Natural killer cell (primary cell): ENCODE measurements around the gene TEX53. TPM values are rescaled to one million over a fixed set of nuclear protein-coding genes. Genes with fewer than 3 reads are reported as not detected.

Experiments used
- ATAC-seq, 3 donors: fragments of 150-1000 bp in 2 of 3; fragments of 200-7000 bp in 1 of 3; cut with Tn5 transposase; 1 replicate in 1 of 3; 2 replicates in 2 of 3; pipeline ENCODE4 v1.10.0; 2021; ENCODE audit warnings: mild to moderate bottlenecking in 2 of 3, moderate library complexity in 2 of 3
- DNase-seq, 2 donors: peaks; one replicate each; pipeline versions ENCODE4 v3.0.0 to v3.0.0-alpha.2; 2013 to 2021; ENCODE audit warnings: mixed read lengths in 1 of 2
- H3K27ac ChIP-seq: one replicate; pipeline ENCODE4 v1.5.1; 2013; ENCODE audit warnings: mild to moderate bottlenecking, low read length
- H3K27me3 ChIP-seq: one replicate; pipeline ENCODE4 v1.6.1; 2013; ENCODE audit warnings: low read length; ENCODE audit not compliant: control insufficient read depth, insufficient read depth
- H3K36me3 ChIP-seq: one replicate; pipeline ENCODE4 v1.6.1; 2013; ENCODE audit warnings: low read length; ENCODE audit not compliant: control insufficient read depth, insufficient read depth
- H3K4me1 ChIP-seq: one replicate; pipeline ENCODE4 v1.6.1; 2013; ENCODE audit warnings: low read length; ENCODE audit not compliant: control insufficient read depth, insufficient read depth
- H3K4me3 ChIP-seq: one replicate; pipeline ENCODE4 v1.5.1; 2013; ENCODE audit warnings: low read length
- H3K9me3 ChIP-seq: one replicate; pipeline ENCODE4 v1.6.1; 2013; ENCODE audit warnings: low read length; ENCODE audit not compliant: control insufficient read depth, insufficient read depth
- H3K27ac Mint-ChIP-seq, 2 donors: one replicate each; pipeline ENCODE4 v1.8.0; 2022; ENCODE audit warnings: mild to moderate bottlenecking in 2 of 2, mixed read lengths in 2 of 2, moderate library complexity in 1 of 2
- H3K27me3 Mint-ChIP-seq, 2 donors: one replicate each; pipeline ENCODE4 v1.8.0; 2022; ENCODE audit warnings: low read depth in 2 of 2, mixed read lengths in 2 of 2
- H3K36me3 Mint-ChIP-seq: one replicate; pipeline ENCODE4 v1.8.0; 2022; ENCODE audit warnings: mixed read lengths
- H3K4me1 Mint-ChIP-seq, 2 donors: one replicate each; pipeline ENCODE4 v1.8.0; 2022; ENCODE audit warnings: mixed read lengths in 2 of 2
- H3K4me3 Mint-ChIP-seq: one replicate; pipeline ENCODE4 v1.8.0; 2022; ENCODE audit warnings: mild to moderate bottlenecking, moderate library complexity, mixed read lengths
- H3K9me3 Mint-ChIP-seq, 2 donors: one replicate each; pipeline ENCODE4 v1.8.0; 2022; ENCODE audit warnings: mixed read lengths in 2 of 2
- WGBS: methylation state at CpG from one replicate; pipeline ENCODE4 v1.1.7; 2013; ENCODE audit warnings: missing lambda C conversion rate; ENCODE audit not compliant: insufficient coverage; 5-methylcytosine and 5-hydroxymethylcytosine counted together
- intact Hi-C: fragments of 100-400 bp; cut with micrococcal nuclease; formaldehyde crosslinking; loops from one replicate; pipeline ENCODE4 v1.14.2; 2022
- total RNA-seq, 4 donors: library from RNA; stranded (reverse); fragments of 120-200 nt in 1 of 4; gene quantifications; one replicate each; pipeline versions ENCODE4 v1.2.3 to v1.2.4, GENCODE V29; 2013 to 2022
- TF ChIP-seq, protein P1 (sequence below): fragments of 200-600 bp; IDR thresholded peaks from one replicate; pipeline ENCODE4 v1.8.0; 2022; ENCODE audit warnings: antibody characterized with exemption

TEX53 gene
- total RNA-seq, 3 donors from 2014 or later (not counting 1 experiment from before 2014, with no cell fraction given) = not detected

DNA sequence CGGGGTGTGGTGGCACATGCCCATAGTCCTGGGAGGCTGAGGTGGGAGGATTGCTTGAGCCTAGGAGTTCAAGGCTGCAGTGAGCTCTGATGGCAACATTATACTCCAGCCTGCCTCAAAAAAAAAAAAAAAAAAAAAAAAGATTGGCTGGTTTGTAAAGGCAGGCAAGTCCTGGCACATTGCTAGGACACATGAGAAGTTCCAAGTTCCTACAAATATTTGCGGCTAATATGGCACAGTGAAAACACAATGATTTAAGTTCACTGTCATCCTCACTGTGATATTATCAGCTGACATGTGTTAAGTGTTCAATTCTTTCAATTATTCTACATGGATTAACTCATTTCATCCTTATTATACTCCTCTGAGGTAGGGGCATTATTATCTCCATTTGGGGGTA, 26.4 kb downstream of the TEX53 start:
- TF ChIP-seq, protein P1, sequence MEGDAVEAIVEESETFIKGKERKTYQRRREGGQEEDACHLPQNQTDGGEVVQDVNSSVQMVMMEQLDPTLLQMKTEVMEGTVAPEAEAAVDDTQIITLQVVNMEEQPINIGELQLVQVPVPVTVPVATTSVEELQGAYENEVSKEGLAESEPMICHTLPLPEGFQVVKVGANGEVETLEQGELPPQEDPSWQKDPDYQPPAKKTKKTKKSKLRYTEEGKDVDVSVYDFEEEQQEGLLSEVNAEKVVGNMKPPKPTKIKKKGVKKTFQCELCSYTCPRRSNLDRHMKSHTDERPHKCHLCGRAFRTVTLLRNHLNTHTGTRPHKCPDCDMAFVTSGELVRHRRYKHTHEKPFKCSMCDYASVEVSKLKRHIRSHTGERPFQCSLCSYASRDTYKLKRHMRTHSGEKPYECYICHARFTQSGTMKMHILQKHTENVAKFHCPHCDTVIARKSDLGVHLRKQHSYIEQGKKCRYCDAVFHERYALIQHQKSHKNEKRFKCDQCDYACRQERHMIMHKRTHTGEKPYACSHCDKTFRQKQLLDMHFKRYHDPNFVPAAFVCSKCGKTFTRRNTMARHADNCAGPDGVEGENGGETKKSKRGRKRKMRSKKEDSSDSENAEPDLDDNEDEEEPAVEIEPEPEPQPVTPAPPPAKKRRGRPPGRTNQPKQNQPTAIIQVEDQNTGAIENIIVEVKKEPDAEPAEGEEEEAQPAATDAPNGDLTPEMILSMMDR = no peak
- Mint-ChIP-seq H3K9me3 (no peaks in the 10 kb centered on the region), H3K4me3 (no peak overlapping the region), H3K36me3 (no peaks in the 10 kb centered on the region), H3K27me3 (no peaks in the 10 kb centered on the region), H3K27ac (no peak overlapping the region), H3K4me1 (peaks cover 0 to 3% of the 10 kb centered on the region in 2 donors)
- H3K36me3 ChIP-seq = peaks cover 37% of the 10 kb centered on the region
- H3K4me1 ChIP-seq = no peaks in the 10 kb centered on the region
- no peak for DNase-seq
- WGBS = 100% methylated on average over 2 of the region's 2 CpGs
- intact Hi-C loops = no loop called here
- H3K27ac ChIP-seq = no peak overlapping the region
- no peak overlapping the region for H3K4me3 ChIP-seq
- no peaks in the 10 kb centered on the region for H3K9me3 ChIP-seq
- no peaks in the 10 kb centered on the region for H3K27me3 ChIP-seq
- ATAC-seq = no peak

GRCh38 chr9:114629563-114630090, 28.0 kb downstream of the TEX53 start:
- H3K36me3 Mint-ChIP-seq = no peaks in the 10 kb centered on the region
- TF ChIP-seq, protein P1 = no peak
- no peaks in the 10 kb centered on the region for H3K27me3 Mint-ChIP-seq

DNA sequence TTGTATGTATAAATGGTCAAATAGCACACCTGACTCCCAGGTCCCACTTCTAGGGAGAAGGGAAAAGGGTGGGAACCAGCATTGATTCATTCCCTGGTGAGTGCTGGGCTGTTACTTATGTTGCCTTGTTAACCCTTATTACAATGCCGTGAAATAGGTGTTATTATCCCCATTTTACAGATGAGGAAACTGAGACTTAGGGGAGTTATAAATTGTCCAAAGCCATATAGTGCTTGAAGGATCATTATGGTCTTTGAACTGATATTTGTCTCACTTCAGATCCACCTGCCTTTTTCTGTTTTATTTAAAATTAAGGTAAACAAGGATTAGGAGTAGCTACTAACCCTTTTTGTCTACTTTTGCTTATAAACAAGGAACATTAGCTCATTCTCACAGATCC, 30.1 kb downstream of the TEX53 start:
- H3K27ac ChIP-seq = no peak overlapping the region
- ATAC-seq (no peak), DNase-seq (no peak)
- H3K27me3 Mint-ChIP-seq = no peaks in the 10 kb centered on the region
- H3K27ac Mint-ChIP-seq = no peak overlapping the region
- H3K9me3 Mint-ChIP-seq = no peaks in the 10 kb centered on the region
- H3K4me1 ChIP-seq = no peaks in the 10 kb centered on the region
- no peaks in the 10 kb centered on the region for H3K36me3 Mint-ChIP-seq
- H3K4me3 ChIP-seq = no peak overlapping the region
- WGBS = 100% methylated on average over 1 of the region's 1 CpG
- intact Hi-C loops = no loop called here
- no peaks in the 10 kb centered on the region for H3K27me3 ChIP-seq
- H3K9me3 ChIP-seq = no peaks in the 10 kb centered on the region
- no peak overlapping the region for H3K4me3 Mint-ChIP-seq
- H3K36me3 ChIP-seq = peaks cover 25% of the 10 kb centered on the region
- H3K4me1 Mint-ChIP-seq = peaks cover 0 to 3% of the 10 kb centered on the region in 2 donors
- TF ChIP-seq, protein P1 = no peak

More at GRCh38 chr9:114629563-114630090, 28.0 kb downstream of the TEX53 start:
- Mint-ChIP-seq H3K4me3 (no peak overlapping the region), H3K9me3 (no peaks in the 10 kb centered on the region), H3K4me1 (peaks cover 0 to 3% of the 10 kb centered on the region in 2 donors), H3K27ac (no peak overlapping the region)
- intact Hi-C loops = no loop called here
- Histone ChIP-seq H3K27me3 (no peaks in the 10 kb centered on the region), H3K4me3 (no peak overlapping the region), H3K4me1 (no peaks in the 10 kb centered on the region), H3K36me3 (peaks cover 36% of the 10 kb centered on the region), H3K27ac (no peak overlapping the region), H3K9me3 (no peaks in the 10 kb centered on the region)
- ATAC-seq (no peak), DNase-seq (no peak)
- 96% methylated on average over 7 of the region's 7 CpGs for WGBS

GRCh38 chr9:114626415-114627020, 31.1 kb downstream of the TEX53 start:
- TF ChIP-seq, protein P1 = no peak
- H3K4me1 Mint-ChIP-seq = peaks cover 0 to 3% of the 10 kb centered on the region in 2 donors
- H3K27me3 ChIP-seq = no peaks in the 10 kb centered on the region
- no peaks in the 10 kb centered on the region for H3K36me3 Mint-ChIP-seq
- DNase-seq (no peak), ATAC-seq (no peak)
- no peak overlapping the region for H3K27ac Mint-ChIP-seq
- no peaks in the 10 kb centered on the region for H3K9me3 Mint-ChIP-seq
- no peaks in the 10 kb centered on the region for H3K27me3 Mint-ChIP-seq
- no peak overlapping the region for H3K27ac ChIP-seq
- intact Hi-C loops = no loop called here
- H3K4me3 ChIP-seq = no peak overlapping the region
- H3K4me1 ChIP-seq = no peaks in the 10 kb centered on the region
- WGBS = 98% methylated on average over 4 of the region's 4 CpGs
- no peaks in the 10 kb centered on the region for H3K9me3 ChIP-seq
- no peak overlapping the region for H3K4me3 Mint-ChIP-seq
- peaks cover 22% of the 10 kb centered on the region for H3K36me3 ChIP-seq
